SH-SY5Y (cell line): Measurements from ENCODE around the gene SPRED3.

Experiments
- GATA2 ChIP-seq: IDR thresholded peaks from 2 replicates; pipeline ENCODE4 v1.6.1; 2011; ENCODE audit warnings: mild to moderate bottlenecking, low read depth, low read length
- GATA3 ChIP-seq: IDR thresholded peaks from 2 replicates; pipeline ENCODE4 v1.6.1; 2011; ENCODE audit warnings: low read depth, mild to moderate bottlenecking, low read length, moderate library complexity

- TF ChIP-seq GATA2 (no peak), GATA3 (no peak)
Measured at GRCh38 chr19:38358071-38358470, 30.4 kb upstream of the SPRED3 start.
